ENCODE data around the gene AATF. TPM values are rescaled to one million over a fixed set of nuclear protein-coding genes. Genes with fewer than 3 reads are reported as not detected.

Gene AATF
- total RNA-seq, 1 donor from 2014 or later: 53.5 TPM

- Mint-ChIP-seq H3K9me3 (ENCODE audit: low read depth) (no peaks in the 10 kb centered on the region), H3K27me3 (no peaks in the 10 kb centered on the region), H3K4me3 (ENCODE audit: low read depth) (no peak overlapping the region), H3K4me1 (ENCODE audit: low read depth) (peaks cover 32% of the 10 kb centered on the region), H3K36me3 (ENCODE audit: insufficient read depth) (peaks cover 14% of the 10 kb centered on the region), H3K27ac (no peak overlapping the region)
- no peak for DNase-seq (ENCODE audit: low spot score, unreplicated experiment)
- TF ChIP-seq, protein P1, sequence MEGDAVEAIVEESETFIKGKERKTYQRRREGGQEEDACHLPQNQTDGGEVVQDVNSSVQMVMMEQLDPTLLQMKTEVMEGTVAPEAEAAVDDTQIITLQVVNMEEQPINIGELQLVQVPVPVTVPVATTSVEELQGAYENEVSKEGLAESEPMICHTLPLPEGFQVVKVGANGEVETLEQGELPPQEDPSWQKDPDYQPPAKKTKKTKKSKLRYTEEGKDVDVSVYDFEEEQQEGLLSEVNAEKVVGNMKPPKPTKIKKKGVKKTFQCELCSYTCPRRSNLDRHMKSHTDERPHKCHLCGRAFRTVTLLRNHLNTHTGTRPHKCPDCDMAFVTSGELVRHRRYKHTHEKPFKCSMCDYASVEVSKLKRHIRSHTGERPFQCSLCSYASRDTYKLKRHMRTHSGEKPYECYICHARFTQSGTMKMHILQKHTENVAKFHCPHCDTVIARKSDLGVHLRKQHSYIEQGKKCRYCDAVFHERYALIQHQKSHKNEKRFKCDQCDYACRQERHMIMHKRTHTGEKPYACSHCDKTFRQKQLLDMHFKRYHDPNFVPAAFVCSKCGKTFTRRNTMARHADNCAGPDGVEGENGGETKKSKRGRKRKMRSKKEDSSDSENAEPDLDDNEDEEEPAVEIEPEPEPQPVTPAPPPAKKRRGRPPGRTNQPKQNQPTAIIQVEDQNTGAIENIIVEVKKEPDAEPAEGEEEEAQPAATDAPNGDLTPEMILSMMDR (IDR thresholded peaks at IDR 0.05; ENCODE audit: unreplicated experiment): no peak
These were observed 143.9 kb downstream of the AATF start for GRCh38 chr17:37092701-37093100.

- H3K4me3 Mint-ChIP-seq (ENCODE audit: low read depth): no peak overlapping the region
- no peak for DNase-seq (ENCODE audit: low spot score, unreplicated experiment)
- no peaks in the 10 kb centered on the region for H3K27me3 Mint-ChIP-seq
- no peak overlapping the region for H3K27ac Mint-ChIP-seq
- TF ChIP-seq, protein P1 (IDR thresholded peaks at IDR 0.05; ENCODE audit: unreplicated experiment): no peak
- peaks cover 17% of the 10 kb centered on the region for H3K36me3 Mint-ChIP-seq (ENCODE audit: insufficient read depth)
- H3K4me1 Mint-ChIP-seq (ENCODE audit: low read depth): peaks cover 29% of the 10 kb centered on the region
- no peaks in the 10 kb centered on the region for H3K9me3 Mint-ChIP-seq (ENCODE audit: low read depth)
These were observed 145.6 kb downstream of the AATF start for GRCh38 chr17:37094391-37094790.

DNA sequence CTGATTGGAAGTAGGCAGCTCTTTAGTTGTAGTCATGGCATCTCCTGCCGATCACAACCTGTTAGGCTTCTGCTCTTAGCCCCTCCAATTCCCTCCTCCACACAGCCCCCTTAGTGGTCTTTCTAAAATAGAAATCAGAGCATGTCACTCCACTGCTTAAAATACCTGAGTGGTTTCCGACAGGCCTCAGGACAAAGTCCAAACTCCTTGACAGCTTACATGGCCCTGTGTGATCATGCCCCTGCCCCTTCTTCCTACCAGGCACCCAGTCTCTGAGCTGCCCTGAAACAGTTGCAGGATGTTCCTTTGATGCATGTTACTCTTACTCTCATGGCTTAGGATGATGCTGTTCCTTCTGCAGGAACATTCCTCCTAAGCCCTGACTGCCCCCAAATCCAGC lies 147.3 kb downstream of the AATF start:
- no peak overlapping the region for H3K4me3 Mint-ChIP-seq (ENCODE audit: low read depth)
- peaks cover 19% of the 10 kb centered on the region for H3K36me3 Mint-ChIP-seq (ENCODE audit: insufficient read depth)
- no peaks in the 10 kb centered on the region for H3K27me3 Mint-ChIP-seq
- TF ChIP-seq, protein P1 (IDR thresholded peaks at IDR 0.05; ENCODE audit: unreplicated experiment): no peak
- no peak overlapping the region for H3K27ac Mint-ChIP-seq
- H3K4me1 Mint-ChIP-seq (ENCODE audit: low read depth): peaks cover 14% of the 10 kb centered on the region
- no peaks in the 10 kb centered on the region for H3K9me3 Mint-ChIP-seq (ENCODE audit: low read depth)
- no peak for DNase-seq (ENCODE audit: low spot score, unreplicated experiment)

GRCh38 chr17:37097154-37097553 lies 148.4 kb downstream of the AATF start:
- peaks cover 12% of the 10 kb centered on the region for H3K4me1 Mint-ChIP-seq (ENCODE audit: low read depth)
- no peaks in the 10 kb centered on the region for H3K27me3 Mint-ChIP-seq
- H3K36me3 Mint-ChIP-seq (ENCODE audit: insufficient read depth): peaks cover 19% of the 10 kb centered on the region
- TF ChIP-seq, protein P1 (IDR thresholded peaks at IDR 0.05; ENCODE audit: unreplicated experiment): no peak
- H3K27ac Mint-ChIP-seq: no peak overlapping the region
- DNase-seq (ENCODE audit: low spot score, unreplicated experiment): no peak
- H3K9me3 Mint-ChIP-seq (ENCODE audit: low read depth): no peaks in the 10 kb centered on the region
- no peak overlapping the region for H3K4me3 Mint-ChIP-seq (ENCODE audit: low read depth)

GRCh38 chr17:37098152-37098551 lies 149.4 kb downstream of the AATF start:
- DNase-seq (ENCODE audit: low spot score, unreplicated experiment): no peak
- Mint-ChIP-seq H3K9me3 (ENCODE audit: low read depth) (no peaks in the 10 kb centered on the region), H3K27me3 (no peaks in the 10 kb centered on the region), H3K27ac (no peak overlapping the region), H3K36me3 (ENCODE audit: insufficient read depth) (peaks cover 19% of the 10 kb centered on the region), H3K4me3 (ENCODE audit: low read depth) (no peak overlapping the region), H3K4me1 (ENCODE audit: low read depth) (peaks cover 14% of the 10 kb centered on the region)
- TF ChIP-seq, protein P1 (IDR thresholded peaks at IDR 0.05; ENCODE audit: unreplicated experiment): no peak
